Mesenchymal stem cell (in vitro differentiated cells and primary cell): ENCODE data around the gene SYT7.

Source experiments
- DNase-seq: peaks from one replicate; pipeline ENCODE4 v3.0.0-alpha.2; 2013
- H2AFZ ChIP-seq: one replicate; pipeline ENCODE4 v1.6.1; 2013; ENCODE audit warnings: low read depth, mild to moderate bottlenecking, control low read depth, inconsistent platforms, low read length, moderate library complexity
- H2AK5ac ChIP-seq: 2 replicates; pipeline ENCODE4 v1.6.1; 2013; ENCODE audit warnings: low read length, moderate library complexity, mild to moderate bottlenecking, inconsistent platforms; ENCODE audit not compliant: severe bottlenecking
- H2BK120ac ChIP-seq: one replicate; pipeline ENCODE4 v1.6.1; 2013; ENCODE audit warnings: low read depth, mild to moderate bottlenecking, inconsistent platforms, low read length, moderate library complexity
- H2BK12ac ChIP-seq, 2 experiments: one replicate each; pipeline ENCODE4 v1.6.1; 2013; ENCODE audit warnings: inconsistent platforms in 2 of 2, low read length in 2 of 2, mild to moderate bottlenecking in 2 of 2, moderate library complexity in 2 of 2, control low read depth in 1 of 2
- H2BK15ac ChIP-seq: one replicate; pipeline ENCODE4 v1.6.1; 2013; ENCODE audit warnings: mild to moderate bottlenecking, low read depth, inconsistent platforms; ENCODE audit not compliant: poor library complexity, severe bottlenecking
- H2BK5ac ChIP-seq: 2 replicates; pipeline ENCODE4 v1.6.1; 2013; ENCODE audit warnings: low read depth, mild to moderate bottlenecking, low read length, control low read depth, inconsistent platforms; ENCODE audit not compliant: poor library complexity, severe bottlenecking
- H3K14ac ChIP-seq, 2 experiments: one replicate each; pipeline ENCODE4 v1.6.1; 2013; ENCODE audit warnings: inconsistent platforms in 2 of 2, low read length in 2 of 2, control low read depth in 1 of 2, mild to moderate bottlenecking in 1 of 2, moderate library complexity in 1 of 2
- H3K18ac ChIP-seq, 2 experiments: one replicate each; pipeline ENCODE4 v1.6.1; 2013; ENCODE audit warnings: inconsistent platforms in 2 of 2, low read length in 2 of 2, control low read depth in 1 of 2, low read depth in 1 of 2, mild to moderate bottlenecking in 1 of 2
- H3K23ac ChIP-seq, 2 experiments: one replicate each; pipeline ENCODE4 v1.6.1; 2013; ENCODE audit warnings: inconsistent platforms in 2 of 2, low read length in 2 of 2, mild to moderate bottlenecking in 2 of 2, moderate library complexity in 2 of 2, control low read depth in 1 of 2
- H3K27ac ChIP-seq: 2 replicates; pipeline ENCODE4 v1.5.1; 2013; ENCODE audit warnings: mild to moderate bottlenecking, moderate library complexity, low read length, control low read depth, inconsistent platforms; ENCODE audit not compliant: poor library complexity, severe bottlenecking
- H3K27me3 ChIP-seq, 2 experiments: 2 replicates each; pipeline versions ENCODE4 v1.6.1 to v1.7.0; 2013; ENCODE audit warnings: low read length in 2 of 2, mild to moderate bottlenecking in 2 of 2, moderate library complexity in 2 of 2, control low read depth in 1 of 2, inconsistent platforms in 1 of 2; ENCODE audit not compliant: control insufficient read depth in 1 of 2, insufficient read depth in 1 of 2
- H3K36me3 ChIP-seq, 2 experiments: 2 replicates each; pipeline versions ENCODE4 v1.6.1 to v1.7.0; 2013; ENCODE audit warnings: low read length in 2 of 2, control low read depth in 1 of 2, inconsistent platforms in 1 of 2, low read depth in 1 of 2, mild to moderate bottlenecking in 1 of 2; ENCODE audit not compliant: insufficient read depth in 2 of 2, control insufficient read depth in 1 of 2
- H3K4ac ChIP-seq, 2 experiments: one replicate each; pipeline ENCODE4 v1.6.1; 2013; ENCODE audit warnings: inconsistent platforms in 2 of 2, low read length in 2 of 2, mild to moderate bottlenecking in 2 of 2, moderate library complexity in 2 of 2, control low read depth in 1 of 2, low read depth in 1 of 2
- H3K4me1 ChIP-seq: 2 replicates; pipeline ENCODE4 v1.6.1; 2013; ENCODE audit warnings: low read depth, low read length, control low read depth; ENCODE audit not compliant: control insufficient read depth, insufficient read depth
- H3K4me2 ChIP-seq: 2 replicates; pipeline ENCODE4 v1.6.1; 2013; ENCODE audit warnings: low read length, mild to moderate bottlenecking, inconsistent platforms; ENCODE audit not compliant: poor library complexity, severe bottlenecking
- H3K4me3 ChIP-seq, 2 experiments: 2 replicates each; pipeline versions ENCODE4 v1.5.1 to v1.7.0; 2013; ENCODE audit warnings: low read length in 2 of 2, mild to moderate bottlenecking in 2 of 2, control low read depth in 1 of 2, low read depth in 1 of 2; ENCODE audit not compliant: insufficient read depth in 1 of 2
- H3K79me1 ChIP-seq: replicated peaks from 2 replicates; pipeline ENCODE4 v1.6.1; 2013; ENCODE audit warnings: mild to moderate bottlenecking, control low read depth, low read length, inconsistent platforms; ENCODE audit not compliant: poor library complexity, severe bottlenecking
- H3K9ac ChIP-seq: 2 replicates; pipeline ENCODE4 v1.7.0; 2013; ENCODE audit warnings: mild to moderate bottlenecking, low read length, moderate library complexity
- H3K9me3 ChIP-seq: 2 replicates; pipeline ENCODE4 v1.7.0; 2013; ENCODE audit warnings: mild to moderate bottlenecking, low read length; ENCODE audit not compliant: control insufficient read depth
- H4K8ac ChIP-seq: one replicate; pipeline ENCODE4 v1.6.1; 2013; ENCODE audit warnings: inconsistent platforms, mild to moderate bottlenecking, low read length, moderate library complexity
- H4K91ac ChIP-seq: one replicate; pipeline ENCODE4 v1.6.1; 2013; ENCODE audit warnings: mild to moderate bottlenecking, low read length, inconsistent platforms
- whole genome bisulfite sequencing: methylation state at CpG from one replicate; pipeline ENCODE4 v1.1.7; 2013; ENCODE audit warnings: mixed read lengths; 5-methylcytosine and 5-hydroxymethylcytosine counted together

The SYT7 gene

DNA sequence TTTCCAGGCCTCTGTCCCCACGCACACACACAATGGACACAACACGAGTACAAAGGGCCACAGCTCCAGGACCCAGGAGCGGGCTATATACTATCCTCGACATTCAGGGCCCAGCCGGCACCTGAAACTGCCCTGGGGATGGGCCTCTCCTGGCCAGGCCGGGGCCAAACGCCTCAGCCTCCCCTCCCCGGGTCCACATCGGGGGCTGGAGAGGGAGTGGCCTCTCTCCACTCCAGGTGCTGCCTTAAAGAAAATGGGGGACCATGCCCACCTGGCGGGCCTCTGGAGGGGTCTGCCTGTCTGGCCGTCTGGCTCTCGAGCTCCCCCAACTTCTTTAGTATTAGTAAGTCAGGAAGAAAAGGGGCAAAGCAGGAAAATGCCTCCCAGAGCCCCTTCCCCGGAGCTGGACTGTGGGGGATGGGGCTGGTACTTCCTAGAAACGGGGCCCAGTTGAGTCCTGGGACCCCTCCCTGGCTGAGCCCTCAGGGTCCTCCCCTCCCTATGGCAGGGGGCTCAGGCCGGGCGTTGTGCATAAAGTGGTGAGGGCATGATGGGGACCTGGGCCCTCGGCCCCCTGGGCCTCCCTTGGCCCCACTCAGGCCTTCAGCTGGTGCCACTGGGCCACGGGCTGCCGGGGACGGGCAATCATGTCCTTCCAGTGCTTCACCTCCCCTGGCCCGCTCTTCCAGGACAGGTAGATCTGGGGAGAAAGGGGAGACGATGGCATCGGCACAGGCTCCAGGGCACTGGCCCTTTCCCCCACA lies 62.7 kb downstream of the SYT7 start:
- Histone ChIP-seq H3K14ac (no peak overlapping the region), H4K91ac (no peak overlapping the region), H3K4me1 (peaks cover 1% of the 10 kb centered on the region), H4K8ac (no peak overlapping the region), H3K27me3 (peaks cover 3 to 43% of the 10 kb centered on the region in 2 experiments), H3K9ac (no peak overlapping the region), H2AK5ac (no peak overlapping the region), H3K79me1 (no peaks in the 10 kb centered on the region), H2BK15ac (no peak overlapping the region), H3K18ac (no peak overlapping the region), H3K9me3 (no peaks in the 10 kb centered on the region), H3K4me2 (no peak overlapping the region), H3K36me3 (peaks cover 0 to 11% of the 10 kb centered on the region in 2 experiments), H2BK12ac (no peak overlapping the region), H2BK5ac (no peak overlapping the region), H3K4me3 (no peak overlapping the region), H3K27ac (no peak overlapping the region), H2BK120ac (no peak overlapping the region), H2AFZ (no peak overlapping the region), H3K23ac (no peak overlapping the region), H3K4ac (no peak overlapping the region)
- 82% methylated on average over 21 of the region's 23 CpGs for WGBS
- DNase-seq = no peak

DNA sequence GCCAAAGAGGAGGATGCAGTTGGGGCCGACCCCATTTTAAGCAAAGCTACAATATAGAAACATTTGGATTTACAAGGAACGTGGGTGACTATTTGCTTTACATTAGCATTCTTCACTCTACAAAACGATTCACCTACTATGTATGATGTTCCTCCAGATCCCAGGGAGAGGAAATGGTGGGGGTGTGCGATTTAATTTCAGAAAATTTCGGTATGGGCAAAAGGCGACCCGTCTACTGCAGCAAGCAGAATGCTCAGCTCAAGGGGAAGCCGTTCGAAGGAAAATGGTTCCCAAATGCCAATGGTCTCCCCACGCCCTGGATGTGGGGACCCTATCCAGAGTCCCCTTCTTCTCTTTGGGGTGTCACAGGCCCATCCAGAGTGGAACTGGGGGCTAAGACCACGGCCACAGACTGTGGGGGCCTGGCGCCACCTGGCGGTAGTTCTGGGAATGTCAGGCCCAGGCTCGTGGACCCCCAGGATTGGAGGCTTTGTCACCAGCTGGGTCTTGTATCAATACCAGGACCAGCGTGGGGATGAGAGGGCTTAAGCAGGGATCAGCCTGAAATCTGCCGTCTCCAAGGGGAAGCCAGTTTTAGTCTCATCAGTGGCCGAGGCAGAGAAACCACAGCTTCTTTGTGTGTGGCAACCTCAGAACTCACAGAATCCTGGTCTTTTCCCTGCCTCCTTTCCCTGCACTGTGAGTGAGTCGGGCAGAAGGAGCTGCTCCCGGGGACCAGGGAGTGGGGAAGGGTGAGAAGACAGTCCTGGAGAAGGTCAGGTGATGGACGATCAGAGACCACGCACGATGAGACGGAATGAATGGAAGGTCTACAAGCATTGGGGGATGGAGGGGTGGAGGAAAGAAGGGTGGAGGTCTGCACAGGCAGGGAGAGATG lies 64.0 kb downstream of the SYT7 start:
- Histone ChIP-seq H2BK15ac (no peak overlapping the region), H3K79me1 (no peaks in the 10 kb centered on the region), H2AK5ac (no peak overlapping the region), H2BK12ac (no peak overlapping the region), H3K27me3 (peaks cover 3 to 49% of the 10 kb centered on the region in 2 experiments), H4K91ac (no peak overlapping the region), H4K8ac (no peak overlapping the region), H3K9ac (peak overlapping the region; percentile 54), H3K14ac (no peak overlapping the region), H3K23ac (no peak overlapping the region), H2AFZ (no peak overlapping the region), H3K27ac (no peak overlapping the region), H2BK120ac (no peak overlapping the region), H3K4ac (no peak overlapping the region), H3K18ac (no peak overlapping the region), H3K36me3 (peaks cover 0 to 3% of the 10 kb centered on the region in 2 experiments), H3K9me3 (no peaks in the 10 kb centered on the region), H2BK5ac (no peak overlapping the region), H3K4me3 (peak overlapping the region in 1 of 2 experiments; percentile 57), H3K4me2 (no peak overlapping the region), H3K4me1 (peaks cover 1% of the 10 kb centered on the region)
- WGBS = 41% methylated on average over 20 of the region's 23 CpGs
- DNase-seq = peak; percentile 50

DNA sequence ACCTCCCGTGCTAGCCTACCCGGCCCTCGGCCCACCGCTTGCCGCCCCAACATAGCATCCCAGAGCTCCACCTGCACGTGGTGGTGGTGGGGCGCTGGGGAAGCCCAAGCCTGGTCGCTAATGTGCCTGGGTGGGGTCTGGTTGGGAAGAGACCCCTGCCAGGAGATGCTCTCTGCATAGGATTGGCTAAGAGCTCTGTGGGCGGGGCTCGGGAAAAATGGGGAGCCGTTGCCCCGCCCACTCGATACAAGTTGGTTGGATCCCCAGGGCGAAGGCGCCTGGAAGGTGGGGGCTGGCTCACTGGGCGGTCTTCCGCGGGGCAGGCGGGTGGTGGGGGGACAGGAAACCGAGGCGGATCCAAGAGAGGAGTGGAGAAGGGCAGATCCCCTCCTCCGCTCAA lies 64.7 kb downstream of the SYT7 start:
- Histone ChIP-seq H3K4me3 (peak overlapping the region in 1 of 2 experiments; percentile 57), H3K14ac (no peak overlapping the region)
- WGBS = 45% methylated on average over 14 of the region's 22 CpGs

DNA sequence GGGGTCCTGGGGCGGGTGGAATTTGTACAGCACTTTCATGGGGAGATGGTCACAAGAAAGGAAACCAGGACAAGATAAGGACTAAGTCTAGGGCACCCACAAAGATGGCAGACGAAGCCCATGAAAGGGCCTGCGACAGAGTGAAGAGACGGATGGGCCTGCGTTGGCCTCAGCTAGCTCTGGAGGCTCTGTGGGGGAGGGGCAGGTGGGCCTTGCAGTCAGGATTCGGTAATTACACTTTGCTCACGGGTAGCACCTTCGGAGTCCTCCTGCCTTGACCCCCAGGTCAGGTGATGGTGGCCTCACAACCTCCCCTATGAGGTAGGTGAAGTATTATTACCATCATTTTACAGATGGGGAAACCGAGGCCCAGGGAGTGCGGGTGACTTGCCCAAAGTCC lies 65.2 kb downstream of the SYT7 start:
- Histone ChIP-seq H3K36me3 (peaks cover 0 to 3% of the 10 kb centered on the region in 2 experiments), H2AFZ (no peak overlapping the region), H2BK120ac (no peak overlapping the region), H3K4me2 (no peak overlapping the region), H3K9me3 (no peaks in the 10 kb centered on the region), H3K9ac (no peak overlapping the region), H2BK12ac (no peak overlapping the region), H2AK5ac (no peak overlapping the region), H3K23ac (no peak overlapping the region), H3K27ac (no peak overlapping the region), H2BK5ac (no peak overlapping the region), H3K4me1 (peaks cover 1% of the 10 kb centered on the region), H3K4ac (no peak overlapping the region), H3K79me1 (no peaks in the 10 kb centered on the region), H3K14ac (no peak overlapping the region), H4K8ac (peak overlapping the region; percentile 36), H3K4me3 (no peak overlapping the region), H2BK15ac (no peak overlapping the region), H3K27me3 (peaks cover 7 to 52% of the 10 kb centered on the region in 2 experiments), H4K91ac (no peak overlapping the region), H3K18ac (no peak overlapping the region)
- no peak for DNase-seq
- WGBS = 76% methylated on average over 8 of the region's 10 CpGs

More for the DNA sequence above, 64.7 kb downstream of the SYT7 start:
- Histone ChIP-seq H3K4me1 (peaks cover 1% of the 10 kb centered on the region), H3K23ac (no peak overlapping the region), H3K27me3 (peaks cover 3 to 51% of the 10 kb centered on the region in 2 experiments), H2BK5ac (no peak overlapping the region), H2BK15ac (no peak overlapping the region), H3K27ac (no peak overlapping the region), H4K8ac (no peak overlapping the region), H3K9me3 (no peaks in the 10 kb centered on the region), H2BK12ac (no peak overlapping the region), H2AFZ (no peak overlapping the region), H3K36me3 (peaks cover 0 to 3% of the 10 kb centered on the region in 2 experiments), H3K4ac (no peak overlapping the region), H3K79me1 (no peaks in the 10 kb centered on the region), H3K9ac (peak overlapping the region; percentile 54), H3K4me2 (no peak overlapping the region), H2AK5ac (no peak overlapping the region), H2BK120ac (no peak overlapping the region), H4K91ac (no peak overlapping the region), H3K18ac (no peak overlapping the region)
- DNase-seq = no peak
